Parathyroid adenoma (tissue), 2 donors: ENCODE measurements around the gene TMEM43.

Experiments
- H2AFZ ChIP-seq: fragments of 300-600 bp; sonication (generic); one replicate; pipeline ENCODE4 v1.7.0; 2017; ENCODE audit warnings: antibody characterized with exemption, mild to moderate bottlenecking
- H3K27ac ChIP-seq: fragments of 300-600 bp; sonication (generic); one replicate; pipeline ENCODE4 v1.7.0; 2017
- H3K27me3 ChIP-seq: fragments of 300-600 bp; sonication (generic); one replicate; pipeline ENCODE4 v1.7.0; 2017; ENCODE audit warnings: low read length; ENCODE audit not compliant: control insufficient read depth, insufficient read depth
- H3K36me3 ChIP-seq: fragments of 300-600 bp; sonication (generic); one replicate; pipeline ENCODE4 v1.7.0; 2017; ENCODE audit warnings: low read length; ENCODE audit not compliant: control insufficient read depth, insufficient read depth
- H3K4me1 ChIP-seq: fragments of 300-600 bp; sonication (generic); one replicate; pipeline ENCODE4 v1.7.0; 2017; ENCODE audit warnings: control low read depth
- H3K4me2 ChIP-seq: fragments of 300-600 bp; sonication (generic); one replicate; pipeline ENCODE4 v1.7.0; 2017; ENCODE audit warnings: low read length
- H3K4me3 ChIP-seq: fragments of 300-600 bp; sonication (generic); one replicate; pipeline ENCODE4 v1.7.0; 2017; ENCODE audit warnings: low read depth, low read length
- H3K79me2 ChIP-seq: fragments of 300-600 bp; sonication (generic); one replicate; pipeline ENCODE4 v1.7.0; 2017; ENCODE audit warnings: control low read depth
- H3K9ac ChIP-seq: fragments of 300-600 bp; sonication (generic); one replicate; pipeline ENCODE4 v1.7.0; 2017; ENCODE audit warnings: mild to moderate bottlenecking
- H3K9me3 ChIP-seq: fragments of 300-600 bp; sonication (generic); one replicate; pipeline ENCODE4 v1.7.0; 2017; ENCODE audit warnings: low read length; ENCODE audit not compliant: control insufficient read depth
- CTCF ChIP-seq: fragments of 300-600 bp; sonication (generic); IDR thresholded peaks from one replicate; pipeline ENCODE4 v1.7.0; 2017; ENCODE audit warnings: antibody characterized with exemption, mild to moderate bottlenecking
- donor health status: primary hyperparathyroidism.

The TMEM43 gene

GRCh38 chr3:14126887-14127505, 2.1 kb downstream of the TMEM43 start:
- H3K4me3 ChIP-seq, result no peak overlapping the region

GRCh38 chr3:14127516-14128161, 2.8 kb downstream of the TMEM43 start:
- Histone ChIP-seq H3K36me3 (no peaks in the 10 kb centered on the region), H3K27me3 (no peaks in the 10 kb centered on the region), H3K27ac (no peak overlapping the region), H3K9ac (no peak overlapping the region), H2AFZ (no peak overlapping the region), H3K4me1 (peaks cover 16% of the 10 kb centered on the region), H3K79me2 (peaks cover 39% of the 10 kb centered on the region), H3K9me3 (no peaks in the 10 kb centered on the region), H3K4me3 (no peak overlapping the region), H3K4me2 (no peak overlapping the region)
- no peak for TF ChIP-seq CTCF

More at GRCh38 chr3:14126887-14127505, 2.1 kb downstream of the TMEM43 start:
- no peak overlapping the region for H3K4me2 ChIP-seq
- no peaks in the 10 kb centered on the region for H3K27me3 ChIP-seq
- H2AFZ ChIP-seq, result no peak overlapping the region
- H3K9ac ChIP-seq, result no peak overlapping the region
- H3K36me3 ChIP-seq, result no peaks in the 10 kb centered on the region
- H3K4me1 ChIP-seq, result peaks cover 20% of the 10 kb centered on the region
- TF ChIP-seq CTCF, result no peak
- H3K79me2 ChIP-seq, result peaks cover 39% of the 10 kb centered on the region
- no peak overlapping the region for H3K27ac ChIP-seq
- no peaks in the 10 kb centered on the region for H3K9me3 ChIP-seq

GRCh38 chr3:14128724-14129123, 3.9 kb downstream of the TMEM43 start:
- Histone ChIP-seq H3K4me2 (no peak overlapping the region), H3K36me3 (no peaks in the 10 kb centered on the region), H2AFZ (no peak overlapping the region), H3K9ac (no peak overlapping the region), H3K4me3 (no peak overlapping the region), H3K4me1 (peaks cover 9% of the 10 kb centered on the region), H3K27me3 (no peaks in the 10 kb centered on the region), H3K27ac (no peak overlapping the region), H3K79me2 (peaks cover 36% of the 10 kb centered on the region), H3K9me3 (no peaks in the 10 kb centered on the region)
- no peak for TF ChIP-seq CTCF

GRCh38 chr3:14129296-14129695, 4.4 kb downstream of the TMEM43 start:
- Histone ChIP-seq H3K9me3 (no peaks in the 10 kb centered on the region), H3K79me2 (peaks cover 33% of the 10 kb centered on the region), H3K36me3 (no peaks in the 10 kb centered on the region), H3K4me2 (no peak overlapping the region), H3K9ac (no peak overlapping the region), H3K4me1 (peaks cover 9% of the 10 kb centered on the region), H2AFZ (no peak overlapping the region), H3K4me3 (no peak overlapping the region), H3K27ac (no peak overlapping the region), H3K27me3 (no peaks in the 10 kb centered on the region)
- no peak for TF ChIP-seq CTCF

- H3K36me3 ChIP-seq, result no peaks in the 10 kb centered on the region
- H3K9ac ChIP-seq, result no peak overlapping the region
- no peak for TF ChIP-seq CTCF
These were observed 5.4 kb downstream of the TMEM43 start for GRCh38 chr3:14130230-14130629.

More at GRCh38 chr3:14130230-14130629, 5.4 kb downstream of the TMEM43 start:
- Histone ChIP-seq H3K4me1 (peaks cover 9% of the 10 kb centered on the region), H3K9me3 (no peaks in the 10 kb centered on the region), H3K4me3 (no peak overlapping the region), H3K27me3 (no peaks in the 10 kb centered on the region), H3K27ac (no peak overlapping the region), H2AFZ (no peak overlapping the region), H3K4me2 (no peak overlapping the region), H3K79me2 (peaks cover 33% of the 10 kb centered on the region)
